HepG2 (cell line): Measurements from ENCODE around the gene PLIN5. TPM values are rescaled to one million over a fixed set of nuclear protein-coding genes. Genes with fewer than 3 reads are reported as not detected.

Experiments
- GABPA ChIP-seq, 2 experiments: IDR thresholded peaks; 2 replicates each; pipeline ENCODE4 v1.6.1; 2011 to 2016; ENCODE audit warnings: low read depth in 2 of 2, low read length in 1 of 2, missing biosample characterization in 1 of 2, missing genetic modification characterization in 1 of 2
- HOXD1 ChIP-seq: sonication (generic); formaldehyde crosslinking; IDR thresholded peaks from 2 replicates; pipeline ENCODE4 v1.5.0; 2020; ENCODE audit warnings: missing genetic modification reagents
- JDP2 ChIP-seq: sonication (generic); formaldehyde crosslinking; IDR thresholded peaks from 2 replicates; pipeline ENCODE4 v1.8.1; 2022; ENCODE audit warnings: missing genetic modification reagents, borderline replicate concordance
- RFX1 ChIP-seq: fragments of 450-650 bp; IDR thresholded peaks from 2 replicates; pipeline ENCODE4 v1.6.1; 2017
- RFX3 ChIP-seq: IDR thresholded peaks from 2 replicates; pipeline ENCODE4 v1.6.1; 2016; ENCODE audit warnings: missing biosample characterization, missing genetic modification reagents
- SOX6 ChIP-seq, 2 experiments: fragments of 450-650 bp in 1 of 2; sonication (generic) in 1 of 2; formaldehyde crosslinking in 1 of 2; IDR thresholded peaks; 2 replicates each; pipeline versions ENCODE4 v1.4.0 to v1.6.1; 2017 to 2020; ENCODE audit warnings: antibody characterized with exemption in 1 of 2, mild to moderate bottlenecking in 1 of 2, missing genetic modification reagents in 1 of 2
- ZEB1 ChIP-seq: IDR thresholded peaks from 2 replicates; pipeline ENCODE4 v1.6.1; 2012; ENCODE audit warnings: mild to moderate bottlenecking, low read depth, inconsistent platforms; ENCODE audit not compliant: insufficient replicate concordance
- ZNF121 ChIP-seq: sonication (generic); formaldehyde crosslinking; IDR thresholded peaks from 2 replicates; pipeline ENCODE4 v1.5.0; 2020; ENCODE audit warnings: mild to moderate bottlenecking, missing genetic modification reagents
- ZNF44 ChIP-seq: sonication (generic); formaldehyde crosslinking; IDR thresholded peaks from 2 replicates; pipeline ENCODE4 v1.5.1; 2020; ENCODE audit warnings: mild to moderate bottlenecking, missing genetic modification reagents
- polyA plus RNA-seq, 8 experiments: library from polyadenylated mRNA; depleted of rRNA in 3 of 8; stranded (reverse) in 7 of 8; unstranded in 1 of 8; fragments of >200 nt; fragmentation: Illumina TruSeq in 4 of 8; extraction: Trizol in 4 of 8; gene quantifications; 2 replicates each; pipeline versions ENCODE4 v1.2.1 to v1.2.3, GENCODE V29; 2011 to 2016; ENCODE audit warnings: low read depth in 4 of 8, missing spikeins in 1 of 8, mixed read lengths in 1 of 8; ENCODE audit not compliant: insufficient read depth in 1 of 8
- total RNA-seq, 5 experiments: library from RNA; depleted of rRNA; stranded (reverse); fragments of >200 nt; fragmentation: Illumina TruSeq; extraction: Trizol; gene quantifications; 2 replicates each; pipeline ENCODE4 v1.2.3, GENCODE V29; 2016; ENCODE audit warnings: low read depth in 1 of 5
- TF ChIP-seq, protein P1 (sequence below): IDR thresholded peaks from 2 replicates; pipeline ENCODE4 v1.6.1; 2012; ENCODE audit warnings: inconsistent platforms
- TF ChIP-seq, protein P2 (sequence below): sonication (generic); formaldehyde crosslinking; IDR thresholded peaks from 2 replicates; pipeline ENCODE4 v1.4.0; 2020; ENCODE audit warnings: missing genetic modification reagents, borderline replicate concordance
- TF ChIP-seq, protein P3 (sequence below): sonication (generic); formaldehyde crosslinking; IDR thresholded peaks from 2 replicates; pipeline ENCODE4 v1.5.1; 2020; ENCODE audit warnings: mild to moderate bottlenecking, missing genetic modification reagents, moderate library complexity
- TF ChIP-seq, protein P4 (sequence below): sonication (generic); formaldehyde crosslinking; IDR thresholded peaks from 2 replicates; pipeline ENCODE4 v1.4.0; 2020; ENCODE audit warnings: missing genetic modification reagents

The PLIN5 gene
- total and polyA plus RNA-seq, 2 of the 13 experiments (the other 11 are each of a cell fraction or from before 2014, with no cell fraction given): 1.8 to 4.8 TPM

DNA sequence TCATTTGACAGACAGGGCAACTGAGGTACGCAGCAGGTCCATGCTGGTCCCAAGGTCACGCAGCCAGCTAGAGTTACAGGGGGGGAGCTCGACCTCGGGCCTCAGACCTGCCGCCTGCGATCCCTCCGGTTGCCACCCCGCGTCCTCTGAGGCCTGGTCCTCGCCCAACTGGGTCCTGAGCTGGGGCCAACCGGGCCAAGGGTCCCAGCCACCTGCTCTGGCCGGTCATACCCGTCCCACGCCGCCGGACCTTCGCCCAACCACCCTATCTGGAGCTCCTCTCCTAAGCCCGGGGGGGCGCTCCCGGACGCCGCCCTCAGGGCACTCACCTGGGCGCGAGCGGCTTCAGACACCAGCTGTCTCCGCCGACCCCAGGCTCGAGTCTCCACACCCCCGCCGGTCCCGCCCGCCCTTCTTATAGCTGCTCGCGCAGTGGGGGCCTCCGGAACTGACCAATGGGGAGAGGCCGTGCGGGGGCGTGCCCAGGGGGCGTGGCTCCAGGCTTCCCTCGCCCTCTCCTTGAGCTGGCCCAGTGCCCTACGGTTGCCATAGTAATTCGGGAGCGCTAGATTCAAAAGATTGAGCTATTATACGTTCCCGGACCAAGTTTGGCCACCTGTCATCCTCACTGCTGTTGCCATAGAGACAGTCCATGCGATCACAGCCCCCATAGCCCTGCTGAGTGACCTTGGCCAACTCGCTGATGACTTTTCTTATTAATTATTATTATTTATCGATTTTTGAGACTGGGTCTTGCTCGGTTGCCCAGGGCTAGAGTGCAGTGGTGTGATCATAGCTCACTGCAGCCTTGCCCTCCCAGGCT is at the start of gene PLIN5 (continued):
- TF ChIP-seq ZEB1 (no peak), ZNF121 (CRISPR knock-in tag) (peak; percentile 62), HOXD1 (CRISPR knock-in tag) (peak; percentile 18; the same call in 1 of the 2 replicates), SOX6 (IDR thresholded peaks at IDR 0.05) (no peak), SOX6 (CRISPR knock-in tag; IDR thresholded peaks at IDR 0.05) (peak; percentile 50), GABPA (IDR thresholded peaks at IDR 0.05; ENCODE audit: low read depth, low read length) (no peak), GABPA (CRISPR knock-in tag; IDR thresholded peaks at IDR 0.05; ENCODE audit: low read depth) (0 out of 2 replicates have a peak, but pooled peaks have one; percentile 11), ZNF44 (CRISPR knock-in tag) (no peak), RFX1 (peak; percentile 83), JDP2 (CRISPR knock-in tag) (no peak), RFX3 (peak; percentile 88)
- TF ChIP-seq, protein P1, sequence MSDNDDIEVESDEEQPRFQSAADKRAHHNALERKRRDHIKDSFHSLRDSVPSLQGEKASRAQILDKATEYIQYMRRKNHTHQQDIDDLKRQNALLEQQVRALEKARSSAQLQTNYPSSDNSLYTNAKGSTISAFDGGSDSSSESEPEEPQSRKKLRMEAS: peak; percentile 60
- TF ChIP-seq, protein P2, sequence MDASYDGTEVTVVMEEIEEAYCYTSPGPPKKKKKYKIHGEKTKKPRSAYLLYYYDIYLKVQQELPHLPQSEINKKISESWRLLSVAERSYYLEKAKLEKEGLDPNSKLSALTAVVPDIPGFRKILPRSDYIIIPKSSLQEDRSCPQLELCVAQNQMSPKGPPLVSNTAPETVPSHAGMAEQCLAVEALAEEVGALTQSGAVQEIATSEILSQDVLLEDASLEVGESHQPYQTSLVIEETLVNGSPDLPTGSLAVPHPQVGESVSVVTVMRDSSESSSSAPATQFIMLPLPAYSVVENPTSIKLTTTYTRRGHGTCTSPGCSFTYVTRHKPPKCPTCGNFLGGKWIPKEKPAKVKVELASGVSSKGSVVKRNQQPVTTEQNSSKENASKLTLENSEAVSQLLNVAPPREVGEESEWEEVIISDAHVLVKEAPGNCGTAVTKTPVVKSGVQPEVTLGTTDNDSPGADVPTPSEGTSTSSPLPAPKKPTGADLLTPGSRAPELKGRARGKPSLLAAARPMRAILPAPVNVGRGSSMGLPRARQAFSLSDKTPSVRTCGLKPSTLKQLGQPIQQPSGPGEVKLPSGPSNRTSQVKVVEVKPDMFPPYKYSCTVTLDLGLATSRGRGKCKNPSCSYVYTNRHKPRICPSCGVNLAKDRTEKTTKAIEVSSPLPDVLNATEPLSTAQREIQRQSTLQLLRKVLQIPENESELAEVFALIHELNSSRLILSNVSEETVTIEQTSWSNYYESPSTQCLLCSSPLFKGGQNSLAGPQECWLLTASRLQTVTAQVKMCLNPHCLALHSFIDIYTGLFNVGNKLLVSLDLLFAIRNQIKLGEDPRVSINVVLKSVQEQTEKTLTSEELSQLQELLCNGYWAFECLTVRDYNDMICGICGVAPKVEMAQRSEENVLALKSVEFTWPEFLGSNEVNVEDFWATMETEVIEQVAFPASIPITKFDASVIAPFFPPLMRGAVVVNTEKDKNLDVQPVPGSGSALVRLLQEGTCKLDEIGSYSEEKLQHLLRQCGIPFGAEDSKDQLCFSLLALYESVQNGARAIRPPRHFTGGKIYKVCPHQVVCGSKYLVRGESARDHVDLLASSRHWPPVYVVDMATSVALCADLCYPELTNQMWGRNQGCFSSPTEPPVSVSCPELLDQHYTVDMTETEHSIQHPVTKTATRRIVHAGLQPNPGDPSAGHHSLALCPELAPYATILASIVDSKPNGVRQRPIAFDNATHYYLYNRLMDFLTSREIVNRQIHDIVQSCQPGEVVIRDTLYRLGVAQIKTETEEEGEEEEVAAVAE: 0 out of 2 replicates have a peak, but pooled peaks have one; percentile 22
- TF ChIP-seq, protein P3, sequence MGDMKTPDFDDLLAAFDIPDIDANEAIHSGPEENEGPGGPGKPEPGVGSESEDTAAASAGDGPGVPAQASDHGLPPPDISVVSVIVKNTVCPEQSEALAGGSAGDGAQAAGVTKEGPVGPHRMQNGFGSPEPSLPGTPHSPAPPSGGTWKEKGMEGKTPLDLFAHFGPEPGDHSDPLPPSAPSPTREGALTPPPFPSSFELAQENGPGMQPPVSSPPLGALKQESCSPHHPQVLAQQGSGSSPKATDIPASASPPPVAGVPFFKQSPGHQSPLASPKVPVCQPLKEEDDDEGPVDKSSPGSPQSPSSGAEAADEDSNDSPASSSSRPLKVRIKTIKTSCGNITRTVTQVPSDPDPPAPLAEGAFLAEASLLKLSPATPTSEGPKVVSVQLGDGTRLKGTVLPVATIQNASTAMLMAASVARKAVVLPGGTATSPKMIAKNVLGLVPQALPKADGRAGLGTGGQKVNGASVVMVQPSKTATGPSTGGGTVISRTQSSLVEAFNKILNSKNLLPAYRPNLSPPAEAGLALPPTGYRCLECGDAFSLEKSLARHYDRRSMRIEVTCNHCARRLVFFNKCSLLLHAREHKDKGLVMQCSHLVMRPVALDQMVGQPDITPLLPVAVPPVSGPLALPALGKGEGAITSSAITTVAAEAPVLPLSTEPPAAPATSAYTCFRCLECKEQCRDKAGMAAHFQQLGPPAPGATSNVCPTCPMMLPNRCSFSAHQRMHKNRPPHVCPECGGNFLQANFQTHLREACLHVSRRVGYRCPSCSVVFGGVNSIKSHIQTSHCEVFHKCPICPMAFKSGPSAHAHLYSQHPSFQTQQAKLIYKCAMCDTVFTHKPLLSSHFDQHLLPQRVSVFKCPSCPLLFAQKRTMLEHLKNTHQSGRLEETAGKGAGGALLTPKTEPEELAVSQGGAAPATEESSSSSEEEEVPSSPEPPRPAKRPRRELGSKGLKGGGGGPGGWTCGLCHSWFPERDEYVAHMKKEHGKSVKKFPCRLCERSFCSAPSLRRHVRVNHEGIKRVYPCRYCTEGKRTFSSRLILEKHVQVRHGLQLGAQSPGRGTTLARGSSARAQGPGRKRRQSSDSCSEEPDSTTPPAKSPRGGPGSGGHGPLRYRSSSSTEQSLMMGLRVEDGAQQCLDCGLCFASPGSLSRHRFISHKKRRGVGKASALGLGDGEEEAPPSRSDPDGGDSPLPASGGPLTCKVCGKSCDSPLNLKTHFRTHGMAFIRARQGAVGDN (CRISPR knock-in tag): peak; percentile 82
- TF ChIP-seq, protein P4, sequence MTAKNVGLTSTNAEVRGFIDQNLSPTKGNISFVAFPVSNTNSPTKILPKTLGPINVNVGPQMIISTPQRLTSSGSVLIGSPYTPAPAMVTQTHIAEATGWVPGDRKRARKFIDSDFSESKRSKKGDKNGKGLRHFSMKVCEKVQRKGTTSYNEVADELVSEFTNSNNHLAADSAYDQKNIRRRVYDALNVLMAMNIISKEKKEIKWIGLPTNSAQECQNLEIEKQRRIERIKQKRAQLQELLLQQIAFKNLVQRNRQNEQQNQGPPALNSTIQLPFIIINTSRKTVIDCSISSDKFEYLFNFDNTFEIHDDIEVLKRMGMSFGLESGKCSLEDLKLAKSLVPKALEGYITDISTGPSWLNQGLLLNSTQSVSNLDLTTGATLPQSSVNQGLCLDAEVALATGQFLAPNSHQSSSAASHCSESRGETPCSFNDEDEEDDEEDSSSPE: peak; percentile 84
